K562 (cell line): ENCODE measurements around the gene IMMP2L. TPM values are rescaled to one million over a fixed set of nuclear protein-coding genes. Genes with fewer than 3 reads are reported as not detected.

ENCODE experiments used
- ATAC-seq: fragments of 200-7000 bp; cut with Tn5 transposase; 3 replicates; pipeline ENCODE4 v1.9.1; 2020; ENCODE audit warnings: moderate library complexity
- BruUV-seq: library from RNA; stranded (reverse); fragments of 400-500 nt; replicated peaks from 2 replicates; lab custom pipeline; 2021; lab: Mats Ljungman, UMichigan
- CTCF ChIA-PET: fragments of 300-600 bp; formaldehyde crosslinking; extraction: SDS; loops from one replicate; lab custom pipeline; 2021; ENCODE audit warnings: low intra/inter-chr PET ratio; lab: Yijun Ruan, JAX
- POLR2A ChIA-PET: fragments of 300-600, 350-650 bp; sonication (Branson Sonifier 250); formaldehyde crosslinking; extraction: SDS; loops from one replicate; lab custom pipeline; 2021; ENCODE audit warnings: antibody characterized with exemption, inconsistent platforms; lab: Yijun Ruan, JAX
- DNase-seq, 4 experiments: peaks; one replicate each; pipeline versions ENCODE4 v3.0.0 to v3.0.0-alpha.2; 2011 to 2018; ENCODE audit warnings: low spot score in 3 of 4, mixed read lengths in 3 of 4; ENCODE audit errors: extremely low read depth in 1 of 4
- FAIRE-seq: peaks from 2 replicates; lab custom pipeline; 2011; peaks lifted over from hg19 to GRCh38; lab: Jason Lieb, UNC
- H2AFZ ChIP-seq: 2 replicates; pipeline ENCODE4 v1.6.0; 2011; ENCODE audit warnings: low read depth, low read length, control low read depth, inconsistent platforms
- H3K27ac ChIP-seq: fragments of 200-600 bp; 3 replicates; pipeline ENCODE4 v1.8.0; 2011; ENCODE audit warnings: low read depth, mild to moderate bottlenecking, control low read depth, inconsistent platforms, low read length, moderate library complexity, mixed read lengths; ENCODE audit errors: extremely low read depth
- H3K27me3 ChIP-seq, 2 experiments: fragments of 300-600 bp in 1 of 2; 2 replicates in 1 of 2; 3 replicates in 1 of 2; pipeline versions ENCODE4 v1.6.0 to v1.8.0; 2011; ENCODE audit warnings: inconsistent platforms in 2 of 2, low read length in 2 of 2, mild to moderate bottlenecking in 1 of 2, mixed read lengths in 1 of 2, moderate library complexity in 1 of 2; ENCODE audit not compliant: control insufficient read depth in 2 of 2, insufficient read depth in 2 of 2
- H3K36me3 ChIP-seq: fragments of 300-600 bp; 3 replicates; pipeline ENCODE4 v1.8.0; 2011; ENCODE audit warnings: mild to moderate bottlenecking, low read length, inconsistent platforms; ENCODE audit not compliant: control insufficient read depth, insufficient read depth
- H3K4me1 ChIP-seq, 2 experiments: fragments of 200-600 bp in 1 of 2; replicated peaks in 1 of 2; 2 replicates in 1 of 2; 3 replicates in 1 of 2; pipeline versions ENCODE4 v1.5.1 to v1.8.0; 2011; ENCODE audit warnings: inconsistent platforms in 2 of 2, low read length in 2 of 2, mild to moderate bottlenecking in 1 of 2, mixed read lengths in 1 of 2, moderate library complexity in 1 of 2; ENCODE audit not compliant: control insufficient read depth in 2 of 2, insufficient read depth in 2 of 2
- H3K4me2 ChIP-seq: 2 replicates; pipeline ENCODE4 v1.6.1; 2011; ENCODE audit warnings: low read length, control low read depth, inconsistent platforms, mixed read lengths; ENCODE audit not compliant: insufficient read depth
- H3K4me3 ChIP-seq: fragments of 200-600 bp; sonication (generic), shearing (Covaris generic); 2 replicates; pipeline ENCODE4 v1.5.1; 2016; ENCODE audit warnings: control low read depth, inconsistent platforms
- H3K79me2 ChIP-seq: fragments of 200-600 bp; 3 replicates; pipeline ENCODE4 v1.8.0; 2011; ENCODE audit warnings: low read length, inconsistent platforms; ENCODE audit not compliant: control insufficient read depth, insufficient read depth
- H3K9ac ChIP-seq, 2 experiments: 2 replicates each; pipeline versions ENCODE4 v1.6.0 to v1.6.1; 2011; ENCODE audit warnings: low read depth in 2 of 2, low read length in 2 of 2, control low read depth in 1 of 2, inconsistent platforms in 1 of 2, mild to moderate bottlenecking in 1 of 2, mixed read lengths in 1 of 2; ENCODE audit not compliant: insufficient read depth in 1 of 2
- H3K9me1 ChIP-seq: one replicate; pipeline ENCODE4 v1.6.0; 2011; ENCODE audit warnings: inconsistent platforms, mild to moderate bottlenecking, low read length, moderate library complexity; ENCODE audit not compliant: control insufficient read depth, insufficient read depth
- H3K9me3 ChIP-seq: replicated peaks from 2 replicates; pipeline ENCODE4 v1.5.1; 2011; ENCODE audit warnings: low read depth, low read length, inconsistent platforms; ENCODE audit not compliant: control insufficient read depth, insufficient read depth
- H4K20me1 ChIP-seq: replicated peaks from 2 replicates; pipeline ENCODE4 v1.6.1; 2011; ENCODE audit warnings: low read length, inconsistent platforms, mixed read lengths; ENCODE audit not compliant: control insufficient read depth, insufficient read depth
- BCOR ChIP-seq: fragments of 450-650 bp; IDR thresholded peaks from 2 replicates; pipeline ENCODE4 v1.6.1; 2016
- GMEB1 ChIP-seq: fragments of 250-450 bp; sonication (Bioruptor Pico); IDR thresholded peaks from 2 replicates; pipeline ENCODE4 v1.4.0; 2020; ENCODE audit warnings: mild to moderate bottlenecking
- HCFC1 ChIP-seq: IDR thresholded peaks from 2 replicates; pipeline ENCODE4 v1.6.1; 2012; ENCODE audit warnings: low read depth, low read length, improper control_type of control experiment
- MLX ChIP-seq, 2 experiments: fragments of 450-650 bp in 1 of 2; sonication (generic) in 1 of 2; formaldehyde crosslinking; conservative IDR thresholded peaks; 2 replicates each; pipeline versions ENCODE4 v1.4.0 to v1.8.1; 2020 to 2022; ENCODE audit warnings: mild to moderate bottlenecking in 1 of 2, missing genetic modification reagents in 1 of 2
- MTA1 ChIP-seq: fragments of 450-650 bp; IDR thresholded peaks from 2 replicates; pipeline ENCODE4 v1.6.1; 2017; ENCODE audit warnings: borderline replicate concordance
- NFRKB ChIP-seq: fragments of 450-650 bp; IDR thresholded peaks from 2 replicates; pipeline ENCODE4 v1.6.1; 2016; ENCODE audit warnings: low read depth
- PHTF2 ChIP-seq: fragments of 250-450 bp; sonication (Bioruptor Pico); IDR thresholded peaks from 2 replicates; pipeline ENCODE4 v1.5.0; 2021; ENCODE audit warnings: mild to moderate bottlenecking
- RBM17 ChIP-seq: fragments of 200-400 bp; formaldehyde crosslinking; IDR thresholded peaks from 2 replicates; pipeline ENCODE4 v1.6.1; 2017; ENCODE audit warnings: low read depth, mild to moderate bottlenecking, low read length, borderline replicate concordance
- SIN3B ChIP-seq: fragments of 450-650 bp; IDR thresholded peaks from 2 replicates; pipeline ENCODE4 v1.6.1; 2017; ENCODE audit warnings: low read depth, mild to moderate bottlenecking, moderate library complexity
- TEAD1 ChIP-seq, 2 experiments: fragments of 450-650 bp in 1 of 2; sonication (generic) in 1 of 2; formaldehyde crosslinking; IDR thresholded peaks; 2 replicates each; pipeline versions ENCODE4 v1.4.0 to v1.8.0; 2020 to 2022; ENCODE audit warnings: mild to moderate bottlenecking in 2 of 2, missing genetic modification reagents in 1 of 2
- TFAM ChIP-seq: fragments of 250-450 bp; sonication (Bioruptor Pico); conservative IDR thresholded peaks from 2 replicates; pipeline ENCODE4 v1.5.0; 2021; ENCODE audit warnings: mild to moderate bottlenecking, moderate library complexity
- XRCC4 ChIP-seq: IDR thresholded peaks from one replicate; pipeline ENCODE4 v1.6.1; 2011; ENCODE audit not compliant: insufficient read depth, insufficient read length; ENCODE audit errors: extremely low read depth
- ZBED1 ChIP-seq: IDR thresholded peaks from 2 replicates; pipeline ENCODE4 v1.6.1; 2014
- ZKSCAN8 ChIP-seq: fragments of 200-800 bp; sonication (Bioruptor generic); IDR thresholded peaks from 2 replicates; pipeline ENCODE4 v1.6.1; 2016; ENCODE audit warnings: missing genetic modification characterization, missing compliant biosample characterization
- ZNF445 ChIP-seq: fragments of 250-450 bp; sonication (Bioruptor Pico); IDR thresholded peaks from 2 replicates; pipeline ENCODE4 v1.4.0; 2020; ENCODE audit warnings: low read depth, mild to moderate bottlenecking, moderate library complexity
- ZNF518B ChIP-seq: fragments of 250-450 bp; sonication (Bioruptor Pico); IDR thresholded peaks from 2 replicates; pipeline ENCODE4 v1.5.0; 2021; ENCODE audit warnings: mild to moderate bottlenecking, moderate library complexity
- ZNF551 ChIP-seq: fragments of 250-450 bp; sonication (Bioruptor Pico); IDR thresholded peaks from 2 replicates; pipeline ENCODE4 v1.5.0; 2021; ENCODE audit warnings: mild to moderate bottlenecking, moderate library complexity
- WGBS: fragments of 100-300 bp; shearing (Covaris generic); methylation state at CpG from one replicate; pipeline ENCODE4 v1.1.6; 2016; ENCODE audit warnings: low coverage, mixed read lengths; ENCODE audit not compliant: insufficient coverage; ENCODE audit errors: missing lambda C conversion rate; 5-methylcytosine and 5-hydroxymethylcytosine counted together
- in situ Hi-C: fragments of 300-500 bp; cut with MboI; formaldehyde crosslinking; loops from 4 replicates; pipeline ENCODE4 v1.15.0; 2018; ENCODE audit warnings: inconsistent platforms, mixed read lengths
- intact Hi-C: fragments of 100-400 bp; cut with micrococcal nuclease; formaldehyde crosslinking; loops from 2 replicates; pipeline ENCODE4 v1.14.2; 2022
- polyA plus RNA-seq, 8 experiments: library from polyadenylated mRNA; depleted of rRNA in 4 of 8; stranded (reverse) in 5 of 8; unstranded in 3 of 8; fragments of >200 nt; fragmentation: Nextera tagmentation in 2 of 8; fragmentation: Illumina TruSeq in 1 of 8; extraction: Ambion mirVana in 2 of 8; extraction: Trizol in 1 of 8; gene quantifications; 2 replicates each; pipeline versions ENCODE4 v1.2.1 to v1.2.3, GENCODE V29; 2011 to 2014; ENCODE audit warnings: inconsistent platforms in 1 of 8, missing spikeins in 1 of 8
- total RNA-seq, 7 experiments: library from RNA; depleted of rRNA in 6 of 7; stranded (reverse); fragments of >200 nt in 6 of 7; fragmentation: Illumina TruSeq in 2 of 7; extraction: Trizol in 2 of 7; gene quantifications; 2 replicates each; pipeline versions ENCODE4 v1.2.1 to v1.2.3, GENCODE V29; 2011 to 2021; ENCODE audit warnings: low replicate concordance in 1 of 7

Gene IMMP2L
- total and polyA plus RNA-seq, 9 of the 15 experiments (the other 6 are each of a cell fraction or from before 2014, with no cell fraction given), result 29.7 to 116 (median 53.0) TPM

GRCh38 chr7:111393011-111393754 is 169.1 kb downstream of the IMMP2L start:
- Histone ChIP-seq H3K9ac (no peak overlapping the region), H3K79me2 (no peaks in the 10 kb centered on the region), H3K9me1 (no peaks in the 10 kb centered on the region), H3K4me3 (no peak overlapping the region), H2AFZ (no peak overlapping the region), H3K27ac (no peak overlapping the region), H3K36me3 (no peaks in the 10 kb centered on the region; the same call in 2 of the 3 replicates), H3K4me2 (no peak overlapping the region), H3K27me3 (no peaks in the 10 kb centered on the region), H3K9me3 (peaks cover 8% of the 10 kb centered on the region), H4K20me1 (no peaks in the 10 kb centered on the region), H3K4me1 (no peaks in the 10 kb centered on the region)
- BruUV-seq, result no TSS peak
- intact Hi-C loops (no loop called here), in situ Hi-C loops (no loop called here)
- DNase-seq (no peak), ATAC-seq (no peak; the same call in 2 of the 3 replicates), FAIRE-seq (peak; percentile 32)
- ChIA-PET POLR2A (interaction anchor here (0.7 to 1.4 kb wide), 4 partner anchors 9 to 445 kb away, joined by 3 to 7 read pairs (median 4); no protein-coding TSS in a partner anchor), CTCF (no interaction called here)
- WGBS, result 64% methylated on average over 3 of the region's 3 CpGs
- TF ChIP-seq RBM17 (no peak), ZKSCAN8 (CRISPR knock-in tag) (no peak), ZBED1 (no peak), NFRKB (no peak), SIN3B (no peak), GMEB1 (no peak), TEAD1 (CRISPR knock-in tag; IDR thresholded peaks at IDR 0.05) (no peak), ZNF445 (CRISPR knock-in tag) (no peak), MLX (CRISPR knock-in tag; conservative IDR thresholded peaks at IDR 0.05) (no peak), XRCC4 (no peak), ZNF551 (no peak), TFAM (no peak), HCFC1 (no peak), ZNF518B (CRISPR knock-in tag) (no peak), BCOR (no peak), PHTF2 (CRISPR knock-in tag) (no peak), MTA1 (no peak)
